GM12801 (cell line): ENCODE data around the gene PCIF1.

ENCODE experiments used
- CTCF ChIP-seq: IDR thresholded peaks from one replicate; pipeline ENCODE4 v1.5.1; 2011; ENCODE audit warnings: control low read depth; ENCODE audit not compliant: insufficient read length; ENCODE audit errors: extremely low read depth

PCIF1 gene

DNA sequence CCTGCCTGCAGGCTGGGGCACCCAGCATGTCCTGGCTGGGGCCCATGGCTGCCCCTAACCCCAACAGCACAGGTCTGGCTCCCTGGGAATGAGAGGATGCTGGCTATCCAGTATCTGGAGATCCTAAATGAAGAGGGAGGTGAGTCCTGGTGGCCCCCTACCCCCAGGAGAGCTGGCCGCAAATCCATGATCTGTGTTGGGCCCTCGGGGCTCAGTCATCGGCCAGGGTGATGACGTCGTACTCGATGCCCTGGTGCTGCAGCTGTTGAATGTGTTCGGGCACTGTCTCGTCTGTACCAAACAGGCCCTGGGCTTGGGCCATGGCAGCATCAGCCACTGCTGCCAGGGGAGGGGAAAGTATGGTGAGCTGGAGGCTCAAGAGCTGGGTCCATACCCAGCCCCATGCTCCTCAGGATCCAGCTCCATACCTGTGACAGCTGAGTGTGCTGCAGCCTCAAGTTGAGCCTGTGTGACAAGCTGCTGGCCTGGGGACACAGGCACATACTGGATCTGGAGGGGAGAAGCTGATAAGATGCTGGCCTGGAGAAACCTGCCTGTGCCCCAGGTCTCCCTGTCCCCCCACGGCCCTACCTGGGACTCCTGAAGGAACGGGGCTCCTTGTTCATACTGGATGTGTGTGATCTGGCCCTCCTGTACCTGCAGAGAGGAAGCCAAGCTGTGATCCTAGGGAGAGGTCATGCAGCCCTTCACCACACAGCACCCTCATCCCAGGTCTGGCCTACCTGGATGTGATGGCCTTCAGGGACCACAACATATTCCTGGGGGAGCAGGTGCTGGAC, 14.5 kb downstream of the PCIF1 start:
- TF ChIP-seq CTCF = no peak

GRCh38 chr20:45949542-45950329, 15.3 kb downstream of the PCIF1 start:
- no peak for TF ChIP-seq CTCF

DNA sequence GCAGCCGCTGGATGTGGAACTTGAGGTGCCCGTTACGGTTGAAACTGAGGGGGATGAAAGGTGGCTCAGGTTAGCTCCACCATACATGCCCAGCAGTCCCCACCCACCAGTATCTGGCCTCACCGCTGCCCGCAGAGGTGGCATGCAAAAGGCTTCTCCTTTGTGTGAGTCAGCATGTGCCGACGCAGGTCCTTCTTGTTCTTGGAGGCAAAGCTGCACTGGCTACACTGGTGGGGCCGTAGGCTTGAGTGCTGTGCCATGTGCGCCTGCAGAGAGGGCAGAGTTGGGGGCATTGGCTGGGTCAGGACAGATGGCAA, 15.8 kb downstream of the PCIF1 start:
- TF ChIP-seq CTCF = no peak

DNA sequence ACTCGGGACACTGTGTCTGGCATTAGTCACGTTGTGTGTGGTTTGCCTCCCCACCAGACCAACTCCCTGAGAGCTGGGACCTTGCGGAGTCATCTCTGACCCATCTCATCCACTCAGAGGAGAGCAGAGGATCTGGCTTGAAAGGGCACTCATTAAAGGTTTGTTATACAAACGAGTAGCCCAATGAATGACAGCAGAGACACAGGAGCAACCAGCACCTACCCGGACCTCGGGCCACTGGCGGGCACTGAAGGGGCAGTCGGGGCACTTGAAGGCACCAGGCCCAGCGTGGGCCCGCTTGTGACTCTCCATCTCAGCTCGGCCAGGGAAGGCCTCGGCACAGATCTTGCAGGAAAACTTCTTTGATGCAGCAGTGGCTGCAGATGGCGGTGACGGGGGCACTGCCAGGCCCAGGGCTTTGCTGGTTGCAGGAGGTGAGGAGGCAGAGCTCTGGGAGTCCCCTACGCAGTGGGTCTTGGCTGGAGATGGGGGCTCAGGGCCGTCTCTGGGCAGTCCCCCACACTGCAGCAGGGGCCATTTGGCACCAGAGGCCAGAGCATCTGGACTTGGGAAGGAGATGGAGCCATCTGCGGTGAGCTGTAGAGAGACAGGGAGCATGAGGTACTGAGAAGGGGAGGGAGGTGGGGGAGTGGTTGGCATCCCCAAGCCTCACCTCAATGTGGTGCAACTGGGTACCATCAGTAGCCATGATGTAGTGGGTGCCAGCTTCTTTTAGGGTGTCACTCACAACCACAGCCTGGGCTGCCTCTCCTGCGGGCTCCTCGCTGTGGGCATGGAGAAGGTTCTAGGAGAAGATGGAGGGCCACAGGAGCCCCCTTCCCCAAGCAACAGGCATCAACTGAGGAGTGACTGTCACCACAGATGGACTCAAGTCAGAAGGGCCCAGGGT, 17.7 kb downstream of the PCIF1 start:
- no peak for TF ChIP-seq CTCF

DNA sequence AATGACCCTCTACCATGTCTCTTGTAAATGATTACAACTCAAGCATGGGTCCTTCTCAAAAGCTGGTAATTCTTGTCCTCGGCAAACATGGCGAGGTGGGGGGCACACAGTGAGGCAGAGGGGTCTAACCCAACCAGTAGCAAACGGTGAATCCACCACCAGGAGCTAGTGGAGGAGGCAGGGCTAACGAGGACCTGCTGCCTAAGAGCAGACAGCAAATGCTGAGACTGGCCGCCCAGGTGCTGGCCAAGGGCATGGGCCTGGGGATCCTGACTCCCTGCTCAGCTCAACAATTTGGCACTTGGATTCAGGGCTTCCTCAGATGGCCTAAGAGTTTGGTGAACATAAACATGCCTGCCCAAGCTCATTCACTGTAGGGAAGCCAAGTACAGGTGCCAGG, 18.4 kb downstream of the PCIF1 start:
- no peak for TF ChIP-seq CTCF

- TF ChIP-seq CTCF = no peak
Observed at GRCh38 chr20:45953672-45954071, 19.2 kb downstream of the PCIF1 start.
